Spleen (tissue), 7 donors: ENCODE results near the gene MPHOSPH10.
"Not testable (repeated sequence)": the region's sequence is repeated elsewhere in the genome, so short reads cannot be mapped to it uniquely, and the experiment has no call there.

Experiments
- POLR2A ChIP-seq, 3 donors: fragments of 450-650 bp; IDR thresholded peaks; one replicate each; pipeline ENCODE4 v1.5.1; 2017; ENCODE audit warnings: antibody characterized with exemption in 3 of 3, mild to moderate bottlenecking in 1 of 3
- POLR2AphosphoS5 ChIP-seq, 3 donors: sonication (generic); formaldehyde crosslinking; IDR thresholded peaks; one replicate each; pipeline ENCODE4 v1.5.1; 2017; ENCODE audit warnings: antibody characterized with exemption in 3 of 3
- TF ChIP-seq, protein P1 (sequence below), 11 experiments: fragments of 200-600 bp in 7 of 11; fragments of 450-650 bp in 4 of 11; sonication (generic) in 4 of 11; IDR thresholded peaks in 8 of 11; conservative IDR thresholded peaks in 3 of 11; 1 replicate in 7 of 11; 2 replicates in 4 of 11; pipeline versions ENCODE4 v1.4.0 to v1.8.0; 2016 to 2021; ENCODE audit warnings: antibody characterized with exemption in 11 of 11, inconsistent platforms in 4 of 11, mild to moderate bottlenecking in 1 of 11
- donor health status: DM: no; HTN: no; CAD: no; lungs with moderate emphysema.
- donor health status: DM: no; HTN: no; CAD: no.
- donor health status: DM: no; HTN: no; CAD: no.

DNA sequence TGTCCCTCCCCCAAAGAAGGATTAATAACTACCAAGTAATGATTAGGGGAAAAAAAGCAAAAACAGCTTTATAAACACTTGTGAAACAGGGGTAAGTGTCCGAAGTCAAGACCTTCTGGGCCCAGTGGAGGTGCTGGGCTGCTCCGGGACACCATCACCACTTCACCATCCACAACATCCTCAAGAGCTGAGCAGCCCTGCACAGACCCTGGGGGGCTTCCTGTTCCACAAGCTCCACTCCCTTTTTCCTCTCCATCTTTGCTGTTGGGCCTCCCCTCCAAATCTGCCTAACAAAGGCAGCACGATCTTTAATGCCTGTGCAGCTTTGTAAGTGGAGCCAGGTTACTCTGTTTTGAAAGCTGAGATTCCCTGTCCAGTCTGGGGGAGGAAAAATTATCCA is 47.1 kb upstream of the MPHOSPH10 start:
- TF ChIP-seq, protein P1, sequence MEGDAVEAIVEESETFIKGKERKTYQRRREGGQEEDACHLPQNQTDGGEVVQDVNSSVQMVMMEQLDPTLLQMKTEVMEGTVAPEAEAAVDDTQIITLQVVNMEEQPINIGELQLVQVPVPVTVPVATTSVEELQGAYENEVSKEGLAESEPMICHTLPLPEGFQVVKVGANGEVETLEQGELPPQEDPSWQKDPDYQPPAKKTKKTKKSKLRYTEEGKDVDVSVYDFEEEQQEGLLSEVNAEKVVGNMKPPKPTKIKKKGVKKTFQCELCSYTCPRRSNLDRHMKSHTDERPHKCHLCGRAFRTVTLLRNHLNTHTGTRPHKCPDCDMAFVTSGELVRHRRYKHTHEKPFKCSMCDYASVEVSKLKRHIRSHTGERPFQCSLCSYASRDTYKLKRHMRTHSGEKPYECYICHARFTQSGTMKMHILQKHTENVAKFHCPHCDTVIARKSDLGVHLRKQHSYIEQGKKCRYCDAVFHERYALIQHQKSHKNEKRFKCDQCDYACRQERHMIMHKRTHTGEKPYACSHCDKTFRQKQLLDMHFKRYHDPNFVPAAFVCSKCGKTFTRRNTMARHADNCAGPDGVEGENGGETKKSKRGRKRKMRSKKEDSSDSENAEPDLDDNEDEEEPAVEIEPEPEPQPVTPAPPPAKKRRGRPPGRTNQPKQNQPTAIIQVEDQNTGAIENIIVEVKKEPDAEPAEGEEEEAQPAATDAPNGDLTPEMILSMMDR (IDR thresholded peaks at IDR 0.05 in 8 of 11, conservative IDR thresholded peaks at IDR 0.05 in 3 of 11) = not testable (repeated sequence)
- not testable (repeated sequence) for TF ChIP-seq POLR2AphosphoS5, POLR2A (IDR thresholded peaks at IDR 0.05)
